ENCODE data around the gene MAPK13. TPM values are rescaled to one million over a fixed set of nuclear protein-coding genes. Genes with fewer than 3 reads are reported as not detected.

MAPK13 gene
- total RNA-seq, 1 donor from 2014 or later: 71.7 TPM

DNA sequence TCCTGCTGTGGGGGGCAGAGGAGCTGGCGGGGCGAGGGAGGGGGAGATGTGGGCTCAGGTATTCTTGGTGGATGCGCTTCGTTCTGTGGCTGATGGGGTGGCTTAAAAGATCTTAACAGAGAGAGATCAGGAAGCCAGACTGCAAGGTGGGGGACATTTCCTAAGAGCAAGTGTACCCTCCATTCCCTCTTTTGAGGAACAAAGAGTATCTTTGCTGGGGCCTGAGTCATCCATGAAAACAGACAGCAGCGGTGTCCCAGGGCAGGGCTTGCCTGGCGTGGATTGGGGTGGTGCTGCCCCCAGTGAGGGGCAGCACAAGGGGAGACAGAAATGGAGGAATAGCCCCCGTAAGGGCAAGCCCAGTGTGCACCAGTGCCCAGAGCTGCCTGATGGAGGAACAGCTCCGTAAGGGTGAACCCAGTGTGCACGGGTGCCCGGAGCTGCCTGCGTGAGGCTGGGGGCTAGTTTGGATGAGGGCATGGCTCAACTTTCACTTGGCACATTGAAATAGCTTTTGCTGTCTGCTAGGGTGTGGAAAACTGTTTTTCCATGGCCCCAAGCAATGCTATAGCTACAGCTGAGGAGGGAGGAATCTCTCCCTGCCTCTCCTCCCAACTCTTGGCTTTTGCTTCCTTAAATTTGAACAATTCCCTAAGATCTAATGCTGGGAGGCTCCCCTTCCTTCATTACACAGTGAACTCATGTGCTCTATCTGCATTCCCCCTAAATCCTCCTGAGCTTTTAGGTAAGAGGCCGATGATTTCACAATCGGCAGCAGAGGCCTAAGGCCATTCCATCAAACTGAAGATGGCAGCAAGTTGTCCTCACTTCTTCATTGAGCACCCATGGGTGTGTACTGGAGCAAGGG, 12.9 kb downstream of the MAPK13 start:
- no peaks in the 10 kb centered on the region for H3K9me3 ChIP-seq
- no peak overlapping the region for H3K4me3 ChIP-seq
- intact Hi-C loops (cut with DNase I): no loop called here
- no peaks in the 10 kb centered on the region for H3K4me1 ChIP-seq
- H3K27me3 ChIP-seq (ENCODE audit: low read depth): no peaks in the 10 kb centered on the region
- TF ChIP-seq CTCF (IDR thresholded peaks at IDR 0.05): no peak
- H3K36me3 ChIP-seq: peaks cover 14% of the 10 kb centered on the region
- no peak overlapping the region for H3K27ac ChIP-seq
- no peak for ATAC-seq
- DNase-seq: no peak

- ATAC-seq (no peak), DNase-seq (no peak)
- intact Hi-C loops (cut with DNase I): no loop called here
- Histone ChIP-seq H3K27ac (no peak overlapping the region), H3K4me1 (peaks cover 11% of the 10 kb centered on the region), H3K4me3 (no peak overlapping the region), H3K36me3 (no peaks in the 10 kb centered on the region), H3K27me3 (ENCODE audit: low read depth) (no peaks in the 10 kb centered on the region), H3K9me3 (no peaks in the 10 kb centered on the region)
- TF ChIP-seq CTCF (IDR thresholded peaks at IDR 0.05): no peak
Observed at GRCh38 chr6:36145495-36145894, 15.2 kb downstream of the MAPK13 start.

GRCh38 chr6:36147294-36147693, 17.0 kb downstream of the MAPK13 start:
- no peak overlapping the region for H3K27ac ChIP-seq
- no peak for DNase-seq
- H3K4me1 ChIP-seq: peaks cover 12% of the 10 kb centered on the region
- intact Hi-C loops (cut with DNase I): no loop called here
- H3K4me3 ChIP-seq: no peak overlapping the region
- no peaks in the 10 kb centered on the region for H3K36me3 ChIP-seq
- TF ChIP-seq CTCF (IDR thresholded peaks at IDR 0.05): no peak
- H3K9me3 ChIP-seq: no peaks in the 10 kb centered on the region
- no peaks in the 10 kb centered on the region for H3K27me3 ChIP-seq (ENCODE audit: low read depth)
- ATAC-seq: peak; percentile 26 to 29

DNA sequence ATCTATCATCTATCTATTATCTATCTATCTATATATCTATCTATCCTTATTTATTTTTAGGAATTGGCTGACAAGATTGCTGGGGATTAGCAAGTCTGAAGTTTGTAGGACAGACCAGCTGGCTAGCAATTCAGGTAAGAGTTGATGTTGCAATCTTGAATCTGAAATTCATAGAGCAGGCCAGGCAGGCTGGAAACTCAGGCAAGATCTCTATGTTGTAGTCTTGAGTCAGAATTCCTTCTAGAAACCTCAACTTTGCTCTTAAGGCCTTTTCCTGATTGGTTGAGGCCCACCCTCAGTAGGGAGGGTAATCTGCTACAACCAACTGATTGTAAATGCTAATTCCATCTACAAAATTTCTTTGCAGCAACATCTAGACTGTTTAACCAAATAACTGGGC, 19.2 kb downstream of the MAPK13 start:
- H3K36me3 ChIP-seq: no peaks in the 10 kb centered on the region
- H3K27ac ChIP-seq: peak overlapping the region; percentile 49
- peaks cover 12% of the 10 kb centered on the region for H3K4me1 ChIP-seq
- no peaks in the 10 kb centered on the region for H3K27me3 ChIP-seq (ENCODE audit: low read depth)
- DNase-seq (no peak), ATAC-seq (peak in 1 of 2 donors; percentile 31)
- no peak for TF ChIP-seq CTCF (IDR thresholded peaks at IDR 0.05)
- intact Hi-C loops (cut with DNase I): no loop called here
- H3K4me3 ChIP-seq: no peak overlapping the region
- H3K9me3 ChIP-seq: no peaks in the 10 kb centered on the region

DNA sequence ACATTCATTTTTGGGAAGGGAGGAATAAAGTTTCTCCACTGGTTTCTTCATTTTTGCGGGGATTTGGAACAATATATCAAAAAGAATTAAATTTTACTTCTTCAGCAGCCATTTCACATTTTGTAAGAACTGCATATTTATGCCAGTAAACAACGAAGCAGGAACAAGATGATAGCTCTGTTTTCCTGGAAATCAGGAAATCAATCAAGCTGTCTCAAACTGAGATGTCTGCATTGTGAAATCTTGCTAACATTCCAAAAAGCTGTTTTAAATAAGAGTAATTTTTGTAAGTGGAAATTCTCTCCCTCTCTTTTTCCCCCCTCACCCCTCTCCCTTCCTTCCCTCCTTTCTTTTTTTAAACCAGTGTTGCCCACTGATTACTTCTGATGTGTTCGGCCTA, 20.0 kb downstream of the MAPK13 start:
- Histone ChIP-seq H3K4me1 (peaks cover 12% of the 10 kb centered on the region), H3K36me3 (no peaks in the 10 kb centered on the region), H3K9me3 (no peaks in the 10 kb centered on the region), H3K27ac (peak overlapping the region; percentile 49), H3K4me3 (no peak overlapping the region), H3K27me3 (ENCODE audit: low read depth) (no peaks in the 10 kb centered on the region)
- ATAC-seq (peak in 1 of 2 donors; percentile 32), DNase-seq (no peak)
- TF ChIP-seq CTCF (IDR thresholded peaks at IDR 0.05): no peak
- intact Hi-C loops (cut with DNase I): no loop called here

All from lower lobe of right lung (tissue), 2 donors.